GM12878 (cell line): ENCODE measurements around the gene WASF1. TPM values are rescaled to one million over a fixed set of nuclear protein-coding genes. Genes with fewer than 3 reads are reported as not detected.

ENCODE experiments used
- ASH2L ChIP-seq: fragments of 300-600, 200-600 bp; sonication (generic); IDR thresholded peaks from 2 replicates; pipeline ENCODE4 v1.6.1; 2017; ENCODE audit warnings: low read depth, mild to moderate bottlenecking, borderline replicate concordance
- ATF3 ChIP-seq: IDR thresholded peaks from 2 replicates; pipeline ENCODE4 v1.6.1; 2011; ENCODE audit warnings: low read depth, mild to moderate bottlenecking, low read length, moderate library complexity, borderline replicate concordance; ENCODE audit errors: extremely low read depth
- CHD4 ChIP-seq: fragments of 200-600 bp; sonication (generic); IDR thresholded peaks from 2 replicates; pipeline ENCODE4 v1.6.1; 2016; ENCODE audit warnings: mild to moderate bottlenecking
- CREM ChIP-seq: IDR thresholded peaks from 2 replicates; pipeline ENCODE4 v1.6.1; 2014; ENCODE audit warnings: antibody characterized with exemption, low read depth
- E2F8 ChIP-seq: fragments of 450-650 bp; IDR thresholded peaks from 2 replicates; pipeline ENCODE4 v1.6.1; 2018; ENCODE audit warnings: mild to moderate bottlenecking, low read depth, moderate library complexity; ENCODE audit not compliant: partially characterized antibody
- IKZF2 ChIP-seq, 2 experiments: fragments of 450-650 bp; IDR thresholded peaks; 2 replicates each; pipeline ENCODE4 v1.6.1; 2017; ENCODE audit warnings: mild to moderate bottlenecking in 2 of 2, moderate library complexity in 2 of 2
- JUND ChIP-seq: IDR thresholded peaks from 2 replicates; pipeline ENCODE4 v1.6.1; 2012; ENCODE audit warnings: low read depth, mild to moderate bottlenecking, low read length, improper control_type of control experiment, moderate library complexity
- KDM1A ChIP-seq: fragments of 200-600 bp; sonication (generic); IDR thresholded peaks from 2 replicates; pipeline ENCODE4 v1.6.1; 2016; ENCODE audit warnings: borderline replicate concordance
- LARP7 ChIP-seq: fragments of 450-650 bp; IDR thresholded peaks from 2 replicates; pipeline ENCODE4 v1.6.1; 2017; ENCODE audit warnings: mild to moderate bottlenecking
- MEF2B ChIP-seq: fragments of 450-650 bp; IDR thresholded peaks from 2 replicates; pipeline ENCODE4 v1.6.1; 2018; ENCODE audit warnings: mild to moderate bottlenecking, moderate library complexity; ENCODE audit not compliant: partially characterized antibody, poor library complexity, severe bottlenecking
- MLLT1 ChIP-seq: fragments of 450-650 bp; IDR thresholded peaks from 2 replicates; pipeline ENCODE4 v1.6.1; 2016; ENCODE audit warnings: mild to moderate bottlenecking
- NR2C2 ChIP-seq: IDR thresholded peaks from 2 replicates; pipeline ENCODE4 v1.6.1; 2011; ENCODE audit warnings: borderline replicate concordance, low read depth; ENCODE audit not compliant: control insufficient read depth, insufficient read length
- NR2F1 ChIP-seq: fragments of 450-650 bp; conservative IDR thresholded peaks from 2 replicates; pipeline ENCODE4 v1.6.1; 2017; ENCODE audit warnings: mild to moderate bottlenecking
- POLR2AphosphoS2 ChIP-seq: IDR thresholded peaks from 2 replicates; pipeline ENCODE4 v1.6.1; 2011; ENCODE audit warnings: low read depth, mild to moderate bottlenecking, low read length, improper control_type of control experiment, moderate library complexity
- SMAD1 ChIP-seq: fragments of 450-650 bp; IDR thresholded peaks from 2 replicates; pipeline ENCODE4 v1.6.1; 2018; ENCODE audit warnings: mild to moderate bottlenecking, low read depth; ENCODE audit not compliant: partially characterized antibody
- SMARCA5 ChIP-seq: fragments of 450-650 bp; IDR thresholded peaks from 2 replicates; pipeline ENCODE4 v1.6.1; 2017; ENCODE audit warnings: mild to moderate bottlenecking
- SREBF2 ChIP-seq: IDR thresholded peaks from 2 replicates; pipeline ENCODE4 v1.6.1; 2012; ENCODE audit warnings: mild to moderate bottlenecking, low read length
- TAF1 ChIP-seq: IDR thresholded peaks from 2 replicates; pipeline ENCODE4 v1.6.1; 2011; ENCODE audit warnings: mild to moderate bottlenecking, low read depth, low read length, borderline replicate concordance
- TARDBP ChIP-seq: IDR thresholded peaks from 2 replicates; pipeline ENCODE4 v1.6.1; 2016; ENCODE audit warnings: borderline replicate concordance
- USF2 ChIP-seq: IDR thresholded peaks from 2 replicates; pipeline ENCODE4 v1.6.1; 2011; ENCODE audit warnings: low read depth, low read length, improper control_type of control experiment, borderline replicate concordance
- WRNIP1 ChIP-seq: IDR thresholded peaks from 2 replicates; pipeline ENCODE4 v1.6.1; 2011; ENCODE audit warnings: low read depth, low read length, improper control_type of control experiment, borderline replicate concordance
- ZBED1 ChIP-seq: IDR thresholded peaks from 2 replicates; pipeline ENCODE4 v1.6.1; 2016; ENCODE audit warnings: borderline replicate concordance
- ZBTB11 ChIP-seq: fragments of 450-650 bp; formaldehyde crosslinking; IDR thresholded peaks from 2 replicates; pipeline ENCODE4 v1.5.0; 2022; ENCODE audit warnings: mild to moderate bottlenecking, missing genetic modification characterization
- ZNF24 ChIP-seq: fragments of 450-650 bp; IDR thresholded peaks from 2 replicates; pipeline ENCODE4 v1.6.1; 2017; ENCODE audit warnings: antibody characterized with exemption, mild to moderate bottlenecking
- polyA plus RNA-seq, 11 experiments: library from polyadenylated mRNA; depleted of rRNA in 4 of 11; unstranded in 6 of 11; stranded (reverse) in 5 of 11; fragments of >200 nt; fragmentation: Nextera tagmentation in 4 of 11; fragmentation: Illumina TruSeq in 1 of 11; extraction: Ambion mirVana in 4 of 11; extraction: Trizol in 1 of 11; gene quantifications; 1 replicate in 1 of 11; 2 replicates in 10 of 11; pipeline versions ENCODE4 v1.2.1 to v1.2.3, GENCODE V29; 2011 to 2016; ENCODE audit warnings: inconsistent platforms in 2 of 11, missing spikeins in 2 of 11, low read depth in 1 of 11
- total RNA-seq, 4 experiments: library from RNA; depleted of rRNA in 3 of 4; stranded (reverse); fragments of >200 nt in 3 of 4; fragmentation: Illumina TruSeq in 1 of 4; extraction: Trizol in 1 of 4; gene quantifications; 2 replicates each; pipeline versions ENCODE4 v1.2.1 to v1.2.3, GENCODE V29; 2013 to 2021

WASF1 gene
- total and polyA plus RNA-seq, 10 of the 15 experiments (the other 5 are each of a cell fraction or from before 2014, with no cell fraction given), result 1.3 to 10.2 (median 4.5) TPM

- TF ChIP-seq ZBTB11 (CRISPR knock-in tag), result no peak
- no peak for TF ChIP-seq E2F8
- TF ChIP-seq CHD4, result no peak
- no peak for TF ChIP-seq ASH2L
- no peak for TF ChIP-seq JUND
- peak; percentile 78 for TF ChIP-seq CREM
- no peak for TF ChIP-seq POLR2AphosphoS2
- peak; percentile 56 for TF ChIP-seq MEF2B
- TF ChIP-seq ZBED1, result 0 out of 2 replicates have a peak, but pooled peaks have one; percentile 41
- TF ChIP-seq WRNIP1, result no peak
- no peak for TF ChIP-seq MLLT1
- TF ChIP-seq TARDBP, result no peak
- no peak for TF ChIP-seq TAF1
- no peak for TF ChIP-seq USF2
- no peak for TF ChIP-seq ZNF24
- TF ChIP-seq ATF3, result no peak
- no peak for TF ChIP-seq LARP7
- TF ChIP-seq NR2C2, result no peak
- TF ChIP-seq NR2F1, result no peak
- TF ChIP-seq SREBF2, result no peak
- TF ChIP-seq SMAD1, result no peak
- TF ChIP-seq KDM1A, result no peak
- TF ChIP-seq IKZF2 (IDR thresholded peaks at IDR 0.05), result peak in 1 of 2 experiments; percentile 17; a peak in 1 of 4 replicates
- no peak for TF ChIP-seq SMARCA5
Measured at GRCh38 chr6:110102411-110102810, 77.1 kb downstream of the WASF1 start (continued).
